Heart left ventricle (tissue), 16 donors: ENCODE data around the gene SIX5. TPM values are rescaled to one million over a fixed set of nuclear protein-coding genes. Genes with fewer than 3 reads are reported as not detected.
"Not testable (repeated sequence)": the region's sequence is repeated elsewhere in the genome, so short reads cannot be mapped to it uniquely, and the experiment has no call there.

Source experiments
- ATAC-seq, 4 donors: fragments of 200-7000 bp; cut with Tn5 transposase; one replicate each; pipeline ENCODE4 v1.9.1; 2020 to 2022; ENCODE audit warnings: moderate library complexity in 4 of 4, mild to moderate bottlenecking in 3 of 4, moderate number of reproducible peaks in 1 of 4
- DNase-seq, 5 donors: peaks; one replicate each; pipeline ENCODE4 v3.0.0-alpha.2; 2020
- H3K27ac ChIP-seq, 12 donors: fragments of 200-600 bp; sonication (generic) in 4 of 12; one replicate each; pipeline versions ENCODE4 v1.5.0 to v1.8.0; 2016 to 2022; ENCODE audit warnings: mild to moderate bottlenecking in 2 of 12
- H3K27me3 ChIP-seq, 9 donors: fragments of 200-600 bp; sonication (generic) in 2 of 9; one replicate each; pipeline versions ENCODE4 v1.5.1 to v1.8.0; 2016 to 2022; ENCODE audit warnings: mild to moderate bottlenecking in 3 of 9
- H3K36me3 ChIP-seq, 9 donors: fragments of 200-600 bp; sonication (generic) in 2 of 9; one replicate each; pipeline versions ENCODE4 v1.5.0 to v1.8.0; 2018 to 2022; ENCODE audit warnings: mild to moderate bottlenecking in 2 of 9
- H3K4me1 ChIP-seq, 12 donors: fragments of 200-600 bp; sonication (generic) in 4 of 12; one replicate each; pipeline versions ENCODE4 v1.5.0 to v1.8.0; 2016 to 2022; ENCODE audit warnings: mild to moderate bottlenecking in 3 of 12
- H3K4me3 ChIP-seq, 12 donors: fragments of 200-600 bp; sonication (generic) in 4 of 12; one replicate each; pipeline versions ENCODE4 v1.5.0 to v1.8.0; 2017 to 2022; ENCODE audit warnings: mild to moderate bottlenecking in 9 of 12, moderate library complexity in 4 of 12
- H3K9me3 ChIP-seq, 12 donors: fragments of 200-600 bp; sonication (generic) in 4 of 12; one replicate each; pipeline versions ENCODE4 v1.5.0 to v1.8.0; 2016 to 2022; ENCODE audit warnings: mild to moderate bottlenecking in 1 of 12
- CTCF ChIP-seq, 12 donors: fragments of 200-600 bp; sonication (generic) in 4 of 12; IDR thresholded peaks; one replicate each; pipeline versions ENCODE4 v1.5.0 to v1.8.0; 2018 to 2022; ENCODE audit warnings: antibody characterized with exemption in 12 of 12, mild to moderate bottlenecking in 5 of 12
- POLR2A ChIP-seq, 2 donors: fragments of 450-650 bp; IDR thresholded peaks; one replicate each; pipeline ENCODE4 v1.6.1; 2017; ENCODE audit warnings: antibody characterized with exemption in 2 of 2, mild to moderate bottlenecking in 2 of 2, moderate library complexity in 2 of 2
- WGBS, 4 donors: extraction: QIAGEN DNeasy Blood & Tissue Kit in 2 of 4; methylation state at CpG; one replicate each; pipeline versions ENCODE4 v1.1.5 to v1.1.7; 2013 to 2018; 5-methylcytosine and 5-hydroxymethylcytosine counted together
- intact Hi-C, 10 donors: fragments of 100-400 bp; cut with DNase I; formaldehyde crosslinking; loops; one replicate each; pipeline versions ENCODE4 v1.11.1 to v1.14.2; 2022
- polyA plus RNA-seq, 2 donors: library from polyadenylated mRNA; stranded (reverse); fragments of 200-250 nt; gene quantifications; one replicate each; pipeline ENCODE4 v1.2.3, GENCODE V29; 2013
- total RNA-seq, 9 donors: library from RNA; depleted of rRNA in 2 of 9; stranded (reverse); fragments of >200 nt in 2 of 9; fragmentation: NEBNext Ultra II Directional in 3 of 9; extraction: Animal tissue kit (Norgen Biotek cat#: 25700) in 3 of 9; gene quantifications; one replicate each; pipeline versions ENCODE4 v1.1.0 to v1.2.4, GENCODE V29; 2016 to 2023
- donor health status: ischemic (EF 13 %, LVEDD 7.1; RV severe dilation, severe dysfunction).
- donor health status: healthy with polysubstance abuse.
- donor health status: DM: no; HTN: yes; CAD: no.
- donor health status: DM: no; HTN: no; CAD: no.
- donor health status: ischemic (EF 25% LVEDD 6.9; RV normal size, moderate dysfunction).
- donor health status: ischemic (EF 25% LVEDD 5.7; RV mildly dilated, moderate dysfunction).
- donor health status: healthy.
- donor health status: DM: yes; HTN: yes; CAD: no.
- donor health status: ischemic (EF 35%, LVEDD 5.7; RV mildly dilated, moderate dysfunction).
- donor health status: nonischemic (EF 11% LVEDD 7.7; RV severe dilation, severe dysfunction).
- donor health status: DM: yes; HTN: yes; CAD: no.
- donor health status: PGD.
- donor health status: ischemic (EF 29% LVEDD 5.4; RV normal size, mild dysfunction).
- donor health status: nonischemic (EF 23%, LVEDD 6.1; RV moderate dilation, normal function).

Gene SIX5
- total and polyA plus RNA-seq, 11 donors: 13.7 to 24.0 (median 21.9) TPM

GRCh38 chr19:45754323-45754722, 14.7 kb downstream of the SIX5 start:
- Histone ChIP-seq H3K4me3 (no peak overlapping the region), H3K4me1 (no peaks in the 10 kb centered on the region), H3K27ac (no peak overlapping the region), H3K9me3 (no peaks in the 10 kb centered on the region), H3K36me3 (no peaks in the 10 kb centered on the region), H3K27me3 (no peaks in the 10 kb centered on the region)
- DNase-seq: peak in 1 of 5 donors; percentile 36
- 85 to 96% (median 92%) methylated on average over 3 to 8 of the region's 8 CpGs for WGBS, 4 donors
- intact Hi-C loops: no loop called here
- no peak for ATAC-seq
- TF ChIP-seq CTCF (IDR thresholded peaks at IDR 0.05) (no peak), POLR2A (IDR thresholded peaks at IDR 0.05) (no peak)

GRCh38 chr19:45753548-45753947, 15.5 kb downstream of the SIX5 start:
- 58 to 84% (median 65%) methylated on average over 4 to 6 of the region's 6 CpGs for WGBS, 4 donors
- DNase-seq (peak in 1 of 5 donors; percentile 34), ATAC-seq (no peak)
- intact Hi-C loops: no loop called here
- Histone ChIP-seq H3K4me3 (no peak overlapping the region), H3K4me1 (no peaks in the 10 kb centered on the region), H3K36me3 (no peaks in the 10 kb centered on the region), H3K27ac (no peak overlapping the region), H3K27me3 (no peaks in the 10 kb centered on the region), H3K9me3 (no peaks in the 10 kb centered on the region)
- no peak for TF ChIP-seq CTCF (IDR thresholded peaks at IDR 0.05)
- TF ChIP-seq POLR2A (IDR thresholded peaks at IDR 0.05): no peak

- Histone ChIP-seq H3K9me3 (no peaks in the 10 kb centered on the region), H3K4me1 (no peaks in the 10 kb centered on the region), H3K27me3 (no peaks in the 10 kb centered on the region), H3K36me3 (no peaks in the 10 kb centered on the region), H3K27ac (no peak overlapping the region), H3K4me3 (no peak overlapping the region)
- TF ChIP-seq CTCF (IDR thresholded peaks at IDR 0.05) (no peak), POLR2A (IDR thresholded peaks at IDR 0.05) (no peak)
- intact Hi-C loops: no loop called here
- DNase-seq (peak in 1 of 5 donors; percentile 16), ATAC-seq (no peak)
- 90 to 98% (median 95%) methylated on average over 12 of the region's 12 CpGs for WGBS, 4 donors
Observed at GRCh38 chr19:45752639-45753038, 16.4 kb downstream of the SIX5 start.

GRCh38 chr19:45751483-45751882, 17.6 kb downstream of the SIX5 start:
- H3K36me3 ChIP-seq, intact Hi-C loops, DNase-seq, ATAC-seq, H3K4me1 ChIP-seq, H3K27ac ChIP-seq, H3K9me3 ChIP-seq, H3K27me3 ChIP-seq, H3K4me3 ChIP-seq: not testable (repeated sequence)
- WGBS, 4 donors: 89 to 94% (median 91%) methylated on average over 10 of the region's 10 CpGs

- Histone ChIP-seq H3K27me3 (peaks cover 0 to 13% (median 0%) of the 10 kb centered on the region in 9 donors), H3K4me3 (no peak overlapping the region), H3K9me3 (no peaks in the 10 kb centered on the region), H3K36me3 (no peaks in the 10 kb centered on the region), H3K27ac (no peak overlapping the region), H3K4me1 (no peaks in the 10 kb centered on the region)
- intact Hi-C loops: no loop called here
- 85 to 90% (median 88%) methylated on average over 5 of the region's 5 CpGs for WGBS, 4 donors
- DNase-seq (no peak), ATAC-seq (no peak)
- no peak for TF ChIP-seq POLR2A (IDR thresholded peaks at IDR 0.05)
- TF ChIP-seq CTCF (IDR thresholded peaks at IDR 0.05): no peak
Observed at GRCh38 chr19:45747513-45747912, 21.5 kb downstream of the SIX5 start.
